Sigmoid colon (tissue), 7 donors: ENCODE results near the gene NES. TPM values are rescaled to one million over a fixed set of nuclear protein-coding genes. Genes with fewer than 3 reads are reported as not detected.

ENCODE experiments used
- DNase-seq: peaks from one replicate; pipeline ENCODE4 v3.0.0-alpha.2; 2019
- H3K27ac ChIP-seq, 4 donors: fragments of 200-600 bp; sonication (generic); one replicate each; pipeline ENCODE4 v1.5.1; 2016 to 2019; ENCODE audit warnings: mild to moderate bottlenecking in 1 of 4
- H3K27me3 ChIP-seq, 3 donors: fragments of 200-600 bp; sonication (generic); one replicate each; pipeline ENCODE4 v1.5.1; 2019; ENCODE audit warnings: mild to moderate bottlenecking in 1 of 3
- H3K36me3 ChIP-seq, 4 donors: fragments of 200-600 bp; sonication (generic); one replicate each; pipeline ENCODE4 v1.5.1; 2016 to 2019
- H3K4me1 ChIP-seq, 4 donors: fragments of 200-600 bp; sonication (generic); one replicate each; pipeline ENCODE4 v1.5.1; 2017 to 2019
- H3K4me3 ChIP-seq, 4 donors: fragments of 200-600 bp; sonication (generic); one replicate each; pipeline ENCODE4 v1.5.1; 2017 to 2019; ENCODE audit warnings: mild to moderate bottlenecking in 2 of 4, moderate library complexity in 1 of 4
- H3K9me3 ChIP-seq, 4 donors: fragments of 200-600 bp in 3 of 4; sonication (generic) in 3 of 4; one replicate each; pipeline versions ENCODE4 v1.5.1 to v1.6.1; 2013 to 2019
- CTCF ChIP-seq, 4 experiments: fragments of 450-650 bp in 3 of 4; fragments of 200-600 bp in 1 of 4; IDR thresholded peaks; one replicate each; pipeline ENCODE4 v1.5.1; 2016 to 2019; ENCODE audit warnings: antibody characterized with exemption in 4 of 4, mild to moderate bottlenecking in 3 of 4, moderate library complexity in 2 of 4
- EP300 ChIP-seq, 4 donors: sonication (generic); formaldehyde crosslinking; IDR thresholded peaks; one replicate each; pipeline ENCODE4 v1.6.1; 2017; ENCODE audit warnings: antibody characterized with exemption in 4 of 4
- POLR2A ChIP-seq, 2 donors: fragments of 450-650 bp; IDR thresholded peaks; one replicate each; pipeline ENCODE4 v1.6.1; 2016; ENCODE audit warnings: antibody characterized with exemption in 2 of 2, mild to moderate bottlenecking in 2 of 2, moderate library complexity in 2 of 2
- POLR2AphosphoS5 ChIP-seq, 4 donors: sonication (generic); formaldehyde crosslinking; IDR thresholded peaks; one replicate each; pipeline ENCODE4 v1.6.1; 2017; ENCODE audit warnings: antibody characterized with exemption in 4 of 4
- WGBS, 2 donors: extraction: QIAGEN DNeasy Blood & Tissue Kit; methylation state at CpG; one replicate each; pipeline ENCODE4 v1.1.7; 2013; 5-methylcytosine and 5-hydroxymethylcytosine counted together
- intact Hi-C: fragments of 100-400 bp; cut with DNase I; formaldehyde crosslinking; loops from one replicate; pipeline ENCODE4 v1.15.1; 2023
- polyA plus RNA-seq, 3 donors: library from polyadenylated mRNA; stranded (reverse); fragments of 200-250 nt; gene quantifications; one replicate each; pipeline ENCODE4 v1.2.3, GENCODE V29; 2013
- total RNA-seq, 4 donors: library from RNA; depleted of rRNA; stranded (reverse); fragments of >200 nt; gene quantifications; one replicate each; pipeline ENCODE4 v1.1.0, GENCODE V29; 2016
- donor health status: healthy with polysubstance abuse.
- donor health status: Bipolar disorder and iron deficiency.
- donor health status: healthy.

Gene NES
- total and polyA plus RNA-seq, 7 donors: 0.60 to 21.0 (median 7.1) TPM

- WGBS, 2 donors: 13 to 16% methylated on average over 38 of the region's 38 CpGs
- Histone ChIP-seq H3K4me3 (peak overlapping the region in 2 of 4 donors; percentile 16 to 20), H3K36me3 (no peaks in the 10 kb centered on the region), H3K4me1 (peaks cover 0 to 83% (median 77%) of the 10 kb centered on the region in 4 donors), H3K27ac (peak overlapping the region; percentile 77 to 86 (median 80)), H3K9me3 (no peaks in the 10 kb centered on the region), H3K27me3 (no peaks in the 10 kb centered on the region)
- no peak for TF ChIP-seq POLR2A (IDR thresholded peaks at IDR 0.05)
- TF ChIP-seq POLR2AphosphoS5 (IDR thresholded peaks at IDR 0.05): peak in 3 of 4 donors; percentile 40 to 61 (median 45)
- peak; percentile 98 to 100 (median 100) for TF ChIP-seq CTCF (IDR thresholded peaks at IDR 0.05)
- intact Hi-C loops: loop anchor here (1.0 to 5.0 kb wide), 3 partner anchors 18 to 203 kb away; no protein-coding TSS in a partner anchor
- peak; percentile 98 for DNase-seq
Observed at GRCh38 chr1:156659988-156660751, 17.0 kb downstream of the NES start.

- TF ChIP-seq POLR2A (IDR thresholded peaks at IDR 0.05): no peak
- TF ChIP-seq CTCF (IDR thresholded peaks at IDR 0.05): no peak
- H3K36me3 ChIP-seq: no peaks in the 10 kb centered on the region
- WGBS, 2 donors: 27 to 33% methylated on average over 6 of the region's 6 CpGs
- H3K4me1 ChIP-seq: peaks cover 0 to 78% (median 71%) of the 10 kb centered on the region in 4 donors
- no peaks in the 10 kb centered on the region for H3K9me3 ChIP-seq
- DNase-seq: no peak
- no peaks in the 10 kb centered on the region for H3K27me3 ChIP-seq
- intact Hi-C loops: loop anchor here (2.0 to 5.0 kb wide), 2 partner anchors 77 to 202 kb away; no protein-coding TSS in a partner anchor
- H3K4me3 ChIP-seq: peak overlapping the region in 1 of 4 donors; percentile 20
- peak overlapping the region; percentile 77 to 86 (median 80) for H3K27ac ChIP-seq
Observed at GRCh38 chr1:156659661-156659987, 17.6 kb downstream of the NES start.

GRCh38 chr1:156658945-156659574, 18.1 kb downstream of the NES start:
- no peaks in the 10 kb centered on the region for H3K36me3 ChIP-seq
- H3K9me3 ChIP-seq: no peaks in the 10 kb centered on the region
- WGBS, 2 donors: 79 to 81% methylated on average over 10 of the region's 10 CpGs
- peaks cover 0 to 5% (median 0%) of the 10 kb centered on the region in 3 donors for H3K27me3 ChIP-seq
- DNase-seq: no peak
- TF ChIP-seq EP300 (IDR thresholded peaks at IDR 0.05) (no peak), POLR2A (IDR thresholded peaks at IDR 0.05) (no peak), POLR2AphosphoS5 (IDR thresholded peaks at IDR 0.05) (no peak), CTCF (IDR thresholded peaks at IDR 0.05) (no peak)
- intact Hi-C loops: loop anchor here (2.0 to 5.0 kb wide), 2 partner anchors 76 to 202 kb away; no protein-coding TSS in a partner anchor
- H3K4me1 ChIP-seq: peaks cover 0 to 72% (median 66%) of the 10 kb centered on the region in 4 donors
- H3K27ac ChIP-seq: no peak overlapping the region
- no peak overlapping the region for H3K4me3 ChIP-seq

- peaks cover 0 to 9% (median 0%) of the 10 kb centered on the region in 3 donors for H3K27me3 ChIP-seq
- peaks cover 0 to 66% (median 60%) of the 10 kb centered on the region in 4 donors for H3K4me1 ChIP-seq
- no peak overlapping the region for H3K4me3 ChIP-seq
- H3K36me3 ChIP-seq: no peaks in the 10 kb centered on the region
- 91 to 93% methylated on average over 14 of the region's 14 CpGs for WGBS, 2 donors
- intact Hi-C loops: loop anchor here (2.0 to 5.0 kb wide), 2 partner anchors 76 to 201 kb away; no protein-coding TSS in a partner anchor
- no peak for TF ChIP-seq EP300 (IDR thresholded peaks at IDR 0.05)
- no peak for TF ChIP-seq POLR2AphosphoS5 (IDR thresholded peaks at IDR 0.05)
- TF ChIP-seq CTCF (IDR thresholded peaks at IDR 0.05): no peak
- no peak for TF ChIP-seq POLR2A (IDR thresholded peaks at IDR 0.05)
- no peaks in the 10 kb centered on the region for H3K9me3 ChIP-seq
- no peak for DNase-seq
- H3K27ac ChIP-seq: no peak overlapping the region
Observed at GRCh38 chr1:156658496-156658895, 18.7 kb downstream of the NES start.
